Endothelial cell of umbilical vein (primary cell): ENCODE data around the gene LECT2. TPM values are rescaled to one million over a fixed set of nuclear protein-coding genes. Genes with fewer than 3 reads are reported as not detected.

Source experiments
- BruUV-seq: library from RNA; stranded (reverse); fragments of 400-500 nt; replicated peaks from 2 replicates; lab custom pipeline; 2021; lab: Mats Ljungman, UMichigan
- CTCF ChIA-PET: fragments of 300-600, 350-600 bp; sonication (Branson Sonifier 250); formaldehyde crosslinking; loops from one replicate; lab custom pipeline; 2021; ENCODE audit warnings: antibody characterized with exemption, inconsistent platforms; lab: Charles Lee
- POLR2A ChIA-PET: fragments of 300-600, 350-600 bp; sonication (Branson Sonifier 250); formaldehyde crosslinking; loops from one replicate; lab custom pipeline; 2021; ENCODE audit warnings: antibody characterized with exemption, inconsistent platforms; lab: Charles Lee
- DNase-seq: peaks from one replicate; pipeline ENCODE4 v3.0.0-alpha.2; 2011; ENCODE audit warnings: low read depth, low spot score
- FAIRE-seq: peaks from 2 replicates; lab custom pipeline; 2011; peaks lifted over from hg19 to GRCh38; lab: Jason Lieb, UNC
- H2AFZ ChIP-seq: 2 replicates; pipeline ENCODE4 v1.6.0; 2012; ENCODE audit warnings: low read depth, low read length, control low read depth, inconsistent platforms
- H3K27ac ChIP-seq: 2 replicates; pipeline ENCODE4 v1.5.1; 2011; ENCODE audit warnings: low read depth, mild to moderate bottlenecking, control low read depth, low read length, moderate library complexity; ENCODE audit not compliant: insufficient read depth
- H3K27me3 ChIP-seq, 2 experiments: 2 replicates each; pipeline versions ENCODE4 v1.6.0 to v1.6.1; 2011; ENCODE audit warnings: low read length in 2 of 2, mixed read lengths in 1 of 2; ENCODE audit not compliant: control insufficient read depth in 2 of 2, insufficient read depth in 2 of 2
- H3K36me3 ChIP-seq, 2 experiments: 2 replicates in 1 of 2; 3 replicates in 1 of 2; pipeline ENCODE4 v1.5.1; 2011; ENCODE audit warnings: low read length in 2 of 2, mild to moderate bottlenecking in 1 of 2, moderate library complexity in 1 of 2; ENCODE audit not compliant: control insufficient read depth in 2 of 2, insufficient read depth in 2 of 2; ENCODE audit errors: extremely low read depth in 1 of 2
- H3K4me1 ChIP-seq: 3 replicates; pipeline ENCODE4 v1.5.1; 2011; ENCODE audit warnings: mild to moderate bottlenecking, low read length; ENCODE audit not compliant: control insufficient read depth, insufficient read depth; ENCODE audit errors: extremely low read depth
- H3K4me2 ChIP-seq: 2 replicates; pipeline ENCODE4 v1.6.1; 2011; ENCODE audit warnings: low read length, control low read depth, mixed read lengths; ENCODE audit not compliant: insufficient read depth
- H3K4me3 ChIP-seq, 3 experiments: fragments of 200-600 bp in 1 of 3; sonication (generic), shearing (Covaris generic) in 1 of 3; replicated peaks in 1 of 3; 2 replicates each; pipeline ENCODE4 v1.5.1; 2011 to 2016; ENCODE audit warnings: control low read depth in 3 of 3, low read length in 3 of 3, mild to moderate bottlenecking in 2 of 3, inconsistent platforms in 1 of 3, low read depth in 1 of 3, moderate library complexity in 1 of 3; ENCODE audit not compliant: insufficient read depth in 1 of 3
- H3K79me2 ChIP-seq: 2 replicates; pipeline ENCODE4 v1.6.0; 2012; ENCODE audit warnings: low read length, inconsistent platforms; ENCODE audit not compliant: control insufficient read depth, insufficient read depth
- H3K9ac ChIP-seq: replicated peaks from 2 replicates; pipeline ENCODE3; 2011; ENCODE audit warnings: low read length, control low read depth; ENCODE audit not compliant: insufficient read depth; ENCODE audit errors: extremely low read depth
- H3K9me1 ChIP-seq: replicated peaks from 3 replicates; pipeline ENCODE4 v1.6.0; 2011; ENCODE audit warnings: mild to moderate bottlenecking, low read length; ENCODE audit not compliant: control insufficient read depth, insufficient read depth; ENCODE audit errors: extremely low read depth
- H3K9me3 ChIP-seq: replicated peaks from 2 replicates; pipeline ENCODE4 v1.5.1; 2012; ENCODE audit warnings: low read length, inconsistent platforms; ENCODE audit not compliant: control insufficient read depth, insufficient read depth
- H4K20me1 ChIP-seq: replicated peaks from 2 replicates; pipeline ENCODE3; 2011; ENCODE audit warnings: mild to moderate bottlenecking, low read length; ENCODE audit not compliant: control insufficient read depth, insufficient read depth; ENCODE audit errors: extremely low read depth
- EZH2 ChIP-seq: IDR thresholded peaks from 2 replicates; pipeline ENCODE4 v1.6.1; 2012; ENCODE audit warnings: borderline replicate concordance, low read depth, mild to moderate bottlenecking, moderate library complexity, low read length, inconsistent platforms; ENCODE audit not compliant: severe bottlenecking
- FOS ChIP-seq: IDR thresholded peaks from 2 replicates; pipeline ENCODE4 v1.6.1; 2011; ENCODE audit warnings: mild to moderate bottlenecking, low read length, moderate library complexity, borderline replicate concordance; ENCODE audit not compliant: insufficient read depth
- GATA2 ChIP-seq: IDR thresholded peaks from 2 replicates; pipeline ENCODE4 v1.7.0; 2011; ENCODE audit warnings: low read depth, mild to moderate bottlenecking, moderate library complexity, mixed read lengths, low read length; ENCODE audit not compliant: insufficient read length, insufficient read depth
- JUN ChIP-seq: IDR thresholded peaks from 2 replicates; pipeline ENCODE4 v1.6.1; 2011; ENCODE audit warnings: borderline replicate concordance, low read depth; ENCODE audit not compliant: insufficient read length, insufficient read depth
- MYC ChIP-seq: IDR thresholded peaks from one replicate; pipeline ENCODE4 v1.6.1; 2011; ENCODE audit warnings: mild to moderate bottlenecking, low read depth, low read length
- POLR2A ChIP-seq: IDR thresholded peaks from 2 replicates; pipeline ENCODE4 v1.6.1; 2012; ENCODE audit warnings: low read depth, mild to moderate bottlenecking, control low read depth, low read length
- POLR2AphosphoS5 ChIP-seq: IDR thresholded peaks from 2 replicates; pipeline ENCODE4 v1.6.1; 2012; ENCODE audit warnings: low read depth, mild to moderate bottlenecking, control low read depth, low read length, moderate library complexity; ENCODE audit not compliant: insufficient read depth
- dilution Hi-C: fragments of 300-500 bp; cut with MboI; formaldehyde crosslinking; loops from one replicate; pipeline ENCODE4 v1.15.0; 2019; ENCODE audit warnings: low sequenced_read_pairs; ENCODE audit not compliant: extremely low pct_ligation_motif_present
- intact Hi-C: fragments of 100-400 bp; cut with micrococcal nuclease; formaldehyde crosslinking; loops from one replicate; pipeline ENCODE4 v1.10.0; 2022
- polyA plus RNA-seq, 4 experiments: library from polyadenylated mRNA; depleted of rRNA in 3 of 4; stranded (reverse) in 3 of 4; unstranded in 1 of 4; fragments of >200 nt; gene quantifications; 2 replicates each; pipeline versions ENCODE4 v1.2.1 to v1.2.3, GENCODE V29; 2011 to 2012; ENCODE audit warnings: missing spikeins in 1 of 4
- total RNA-seq: library from RNA; stranded (reverse); gene quantifications from 2 replicates; pipeline ENCODE4 v1.2.3, GENCODE V29; 2021
- TF ChIP-seq, protein P1 (sequence below): IDR thresholded peaks from 2 replicates; pipeline ENCODE4 v1.6.1; 2011; ENCODE audit not compliant: insufficient read depth, insufficient read length
- TF ChIP-seq, protein P2 (sequence below), 2 donors: IDR thresholded peaks; 1 replicate in 1 of 2; 2 replicates in 1 of 2; pipeline ENCODE4 v1.5.1; 2011; ENCODE audit warnings: low read length in 2 of 2, mild to moderate bottlenecking in 2 of 2, moderate library complexity in 2 of 2, control low read depth in 1 of 2, inconsistent platforms in 1 of 2, low read depth in 1 of 2; ENCODE audit not compliant: insufficient read depth in 1 of 2; ENCODE audit errors: extremely low read depth in 1 of 2

LECT2 gene
- total and polyA plus RNA-seq, 2 donors (not counting 3 experiments of a cell fraction or from before 2014, with no cell fraction given): not detected

DNA sequence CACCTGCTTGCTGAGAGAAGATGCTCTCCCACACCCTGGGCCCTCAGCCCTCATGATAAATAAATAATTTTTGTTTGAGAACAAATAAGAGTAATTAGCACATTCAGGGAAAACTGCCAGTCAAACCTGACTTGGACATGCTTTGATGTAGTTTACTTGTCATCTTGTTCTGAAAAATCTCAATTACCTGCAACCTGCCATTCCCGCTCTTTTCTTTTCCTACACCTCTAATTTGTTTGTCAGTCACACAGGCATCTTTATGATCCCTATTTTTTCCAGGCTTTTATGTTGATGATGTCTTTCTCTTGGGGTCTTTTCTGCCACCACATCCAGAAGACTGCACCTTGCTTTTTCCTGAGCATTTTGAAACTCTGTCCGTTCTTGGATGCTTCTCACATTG lies 45.4 kb upstream of the LECT2 start:
- Histone ChIP-seq H3K4me3 (no peak overlapping the region), H3K9ac (no peak overlapping the region), H3K4me2 (no peak overlapping the region), H3K9me3 (no peaks in the 10 kb centered on the region), H3K9me1 (no peaks in the 10 kb centered on the region), H2AFZ (no peak overlapping the region), H3K36me3 (no peaks in the 10 kb centered on the region), H4K20me1 (no peaks in the 10 kb centered on the region), H3K79me2 (no peaks in the 10 kb centered on the region), H3K4me1 (peaks cover 24% of the 10 kb centered on the region), H3K27me3 (no peaks in the 10 kb centered on the region), H3K27ac (no peak overlapping the region)
- CTCF ChIA-PET: interaction anchor here (0.7 to 1.0 kb wide), 2 partner anchors 23 to 81 kb away, joined by 3 read pairs; no protein-coding TSS in a partner anchor
- BruUV-seq: no TSS peak
- intact Hi-C loops: no loop called here
- dilution Hi-C loops: no loop called here
- POLR2A ChIA-PET: no interaction called here
- TF ChIP-seq, protein P1, sequence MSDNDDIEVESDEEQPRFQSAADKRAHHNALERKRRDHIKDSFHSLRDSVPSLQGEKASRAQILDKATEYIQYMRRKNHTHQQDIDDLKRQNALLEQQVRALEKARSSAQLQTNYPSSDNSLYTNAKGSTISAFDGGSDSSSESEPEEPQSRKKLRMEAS: no peak
- no peak for TF ChIP-seq EZH2
- TF ChIP-seq POLR2A: no peak
- no peak for TF ChIP-seq GATA2
- TF ChIP-seq POLR2AphosphoS5: no peak
- TF ChIP-seq, protein P2, sequence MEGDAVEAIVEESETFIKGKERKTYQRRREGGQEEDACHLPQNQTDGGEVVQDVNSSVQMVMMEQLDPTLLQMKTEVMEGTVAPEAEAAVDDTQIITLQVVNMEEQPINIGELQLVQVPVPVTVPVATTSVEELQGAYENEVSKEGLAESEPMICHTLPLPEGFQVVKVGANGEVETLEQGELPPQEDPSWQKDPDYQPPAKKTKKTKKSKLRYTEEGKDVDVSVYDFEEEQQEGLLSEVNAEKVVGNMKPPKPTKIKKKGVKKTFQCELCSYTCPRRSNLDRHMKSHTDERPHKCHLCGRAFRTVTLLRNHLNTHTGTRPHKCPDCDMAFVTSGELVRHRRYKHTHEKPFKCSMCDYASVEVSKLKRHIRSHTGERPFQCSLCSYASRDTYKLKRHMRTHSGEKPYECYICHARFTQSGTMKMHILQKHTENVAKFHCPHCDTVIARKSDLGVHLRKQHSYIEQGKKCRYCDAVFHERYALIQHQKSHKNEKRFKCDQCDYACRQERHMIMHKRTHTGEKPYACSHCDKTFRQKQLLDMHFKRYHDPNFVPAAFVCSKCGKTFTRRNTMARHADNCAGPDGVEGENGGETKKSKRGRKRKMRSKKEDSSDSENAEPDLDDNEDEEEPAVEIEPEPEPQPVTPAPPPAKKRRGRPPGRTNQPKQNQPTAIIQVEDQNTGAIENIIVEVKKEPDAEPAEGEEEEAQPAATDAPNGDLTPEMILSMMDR (IDR thresholded peaks at IDR 0.05; ENCODE audit: extremely low read depth in 1 of 2, insufficient read depth in 1 of 2, low read depth in 1 of 2, low read length in 2 of 2): no peak
- no peak for TF ChIP-seq FOS
- TF ChIP-seq MYC: no peak
- TF ChIP-seq JUN: no peak
- DNase-seq: no peak
- FAIRE-seq: no peak
